GM12873 (cell line): ENCODE results near the gene MCF2L.

Experiments
- CTCF ChIP-seq: IDR thresholded peaks from 2 replicates; pipeline ENCODE4 v1.5.1; 2012; ENCODE audit warnings: low read depth, mild to moderate bottlenecking, moderate library complexity, low read length, control low read depth; ENCODE audit not compliant: insufficient read depth; ENCODE audit errors: missing control alignments

MCF2L gene

GRCh38 chr13:112968910-112969691 is at the start of gene MCF2L:
MCF2L (plus strand) TSS chr13:112969214; CDS start chr13:112969380, 166 bp downstream.
- no peak for TF ChIP-seq CTCF

- no peak for TF ChIP-seq CTCF
These were observed 45.1 kb upstream of the MCF2L start for GRCh38 chr13:112923962-112924361.

- no peak for TF ChIP-seq CTCF
These were observed 44.6 kb upstream of the MCF2L start for GRCh38 chr13:112924365-112924764.

GRCh38 chr13:112926003-112926402 is 43.0 kb upstream of the MCF2L start:
- TF ChIP-seq CTCF = no peak

GRCh38 chr13:112926993-112927392 is 42.0 kb upstream of the MCF2L start:
- no peak for TF ChIP-seq CTCF

GRCh38 chr13:112928020-112928971 is 40.7 kb upstream of the MCF2L start:
- TF ChIP-seq CTCF = no peak

GRCh38 chr13:112928972-112929782 is 39.8 kb upstream of the MCF2L start:
- TF ChIP-seq CTCF = no peak
